GM10266 (cell line): ENCODE measurements around the gene UROC1.

Experiments used
- DNase-seq: peaks from one replicate; pipeline ENCODE4 v3.0.0; 2012; ENCODE audit errors: extremely low spot score
- CTCF ChIP-seq: IDR thresholded peaks from 2 replicates; pipeline ENCODE4 v1.5.1; 2012; ENCODE audit warnings: mild to moderate bottlenecking, low read depth; ENCODE audit not compliant: control insufficient read depth, insufficient read depth; ENCODE audit errors: missing control alignments

UROC1 gene

GRCh38 chr3:126525853-126526667 is 8.5 kb upstream of the UROC1 start:
- TF ChIP-seq CTCF, result no peak
- no peak for DNase-seq

GRCh38 chr3:126525091-126525852 is 7.7 kb upstream of the UROC1 start:
- no peak for TF ChIP-seq CTCF
- DNase-seq, result no peak

- TF ChIP-seq CTCF, result no peak
- DNase-seq, result no peak
Measured at GRCh38 chr3:126524429-126524988, 6.9 kb upstream of the UROC1 start.

- DNase-seq, result no peak
Measured at GRCh38 chr3:126523745-126524428, 6.3 kb upstream of the UROC1 start, which contains the start of gene CHST13. TSS of gene CHST13 (plus strand) at chr3:126524155. CDS start at chr3:126524333, 178 bp downstream.

GRCh38 chr3:126522363-126522788 is 4.8 kb upstream of the UROC1 start:
- TF ChIP-seq CTCF, result peak; percentile 94
- DNase-seq, result peak; percentile 83

More at GRCh38 chr3:126523745-126524428, 6.3 kb upstream of the UROC1 start, which contains the start of gene CHST13:
- no peak for TF ChIP-seq CTCF

GRCh38 chr3:126521122-126521891 is 3.7 kb upstream of the UROC1 start:
- DNase-seq, result no peak
- TF ChIP-seq CTCF, result no peak
